ENCODE results near the gene ATE1.
"Not testable (repeated sequence)": the region's sequence is repeated elsewhere in the genome, so short reads cannot be mapped to it uniquely, and the experiment has no call there.

The ATE1 gene

GRCh38 chr10:121781101-121781500, 146.7 kb downstream of the ATE1 start:
- DNase-seq: no peak

GRCh38 chr10:121774813-121775212, 153.0 kb downstream of the ATE1 start:
- no peak for DNase-seq

GRCh38 chr10:121774404-121774803, 153.4 kb downstream of the ATE1 start:
- no peak for DNase-seq

GRCh38 chr10:121772884-121773283, 154.9 kb downstream of the ATE1 start:
- no peak for DNase-seq

GRCh38 chr10:121772406-121772805, 155.4 kb downstream of the ATE1 start:
- no peak for DNase-seq

GRCh38 chr10:121771966-121772365, 155.9 kb downstream of the ATE1 start:
- no peak for DNase-seq

GRCh38 chr10:121766426-121766825, 161.4 kb downstream of the ATE1 start:
- no peak for DNase-seq

- DNase-seq: no peak
Observed at GRCh38 chr10:121765204-121765603, 162.6 kb downstream of the ATE1 start.

GRCh38 chr10:121764233-121764942, 163.4 kb downstream of the ATE1 start:
- no peak for DNase-seq

- DNase-seq: not testable (repeated sequence)
Observed at GRCh38 chr10:121757241-121757640, 170.6 kb downstream of the ATE1 start.

GRCh38 chr10:121755496-121755895, 172.3 kb downstream of the ATE1 start:
- DNase-seq: not testable (repeated sequence)

- DNase-seq: no peak
Observed at GRCh38 chr10:121754666-121755065, 173.2 kb downstream of the ATE1 start.

GRCh38 chr10:121753726-121754476, 173.9 kb downstream of the ATE1 start:
- DNase-seq: no peak

- no peak for DNase-seq
Observed at GRCh38 chr10:121751191-121751760, 176.6 kb downstream of the ATE1 start.

GRCh38 chr10:121747163-121747775, 180.6 kb downstream of the ATE1 start:
- DNase-seq: no peak

- no peak for DNase-seq
Observed at GRCh38 chr10:121741248-121741792, 186.5 kb downstream of the ATE1 start.

GRCh38 chr10:121740069-121740468, 187.8 kb downstream of the ATE1 start:
- no peak for DNase-seq

- no peak for DNase-seq
Observed at GRCh38 chr10:121739114-121739513, 188.7 kb downstream of the ATE1 start.

- no peak for DNase-seq
Observed at GRCh38 chr10:121736315-121737130, 191.3 kb downstream of the ATE1 start.

GRCh38 chr10:121735263-121735662, 192.6 kb downstream of the ATE1 start:
- DNase-seq: no peak

- no peak for DNase-seq
Observed at GRCh38 chr10:121734589-121735045, 193.2 kb downstream of the ATE1 start.
